Vagina (tissue), 2 donors: Measurements from ENCODE around the gene MRPL27. TPM values are rescaled to one million over a fixed set of nuclear protein-coding genes. Genes with fewer than 3 reads are reported as not detected.
"Not testable (repeated sequence)": the region's sequence is repeated elsewhere in the genome, so short reads cannot be mapped to it uniquely, and the experiment has no call there.

Experiments
- DNase-seq, 2 donors: peaks; one replicate each; pipeline ENCODE4 v3.0.0-alpha.2; 2017; ENCODE audit errors: extremely low spot score in 2 of 2
- H3K27ac ChIP-seq: fragments of 200-600 bp; sonication (generic); one replicate; pipeline ENCODE4 v1.5.1; 2019
- H3K27me3 ChIP-seq: fragments of 200-600 bp; sonication (generic); one replicate; pipeline ENCODE4 v1.5.1; 2019
- H3K36me3 ChIP-seq, 2 donors: fragments of 200-600 bp; sonication (generic); one replicate each; pipeline ENCODE4 v1.5.1; 2017 to 2019
- H3K4me1 ChIP-seq: fragments of 200-600 bp; sonication (generic); one replicate; pipeline ENCODE4 v1.5.1; 2019
- H3K4me3 ChIP-seq, 2 donors: fragments of 200-600 bp; sonication (generic); 1 replicate in 1 of 2; 2 replicates in 1 of 2; pipeline ENCODE4 v1.5.1; 2016 to 2019
- H3K9me3 ChIP-seq: fragments of 200-600 bp; sonication (generic); one replicate; pipeline ENCODE4 v1.5.1; 2019
- CTCF ChIP-seq, 3 experiments: fragments of 450-650 bp in 2 of 3; fragments of 200-600 bp in 1 of 3; sonication (generic) in 1 of 3; IDR thresholded peaks; one replicate each; pipeline ENCODE4 v1.5.1; 2017 to 2019; ENCODE audit warnings: antibody characterized with exemption in 3 of 3, mild to moderate bottlenecking in 2 of 3, moderate library complexity in 2 of 3
- POLR2A ChIP-seq, 2 donors: fragments of 450-650 bp; IDR thresholded peaks; one replicate each; pipeline ENCODE4 v1.6.1; 2017; ENCODE audit warnings: antibody characterized with exemption in 2 of 2, mild to moderate bottlenecking in 2 of 2, moderate library complexity in 2 of 2
- POLR2AphosphoS5 ChIP-seq, 2 donors: sonication (generic); formaldehyde crosslinking; IDR thresholded peaks; one replicate each; pipeline ENCODE4 v1.9.0; 2017; ENCODE audit warnings: antibody characterized with exemption in 2 of 2, mild to moderate bottlenecking in 2 of 2, low read depth in 1 of 2; ENCODE audit not compliant: insufficient read depth in 1 of 2
- intact Hi-C: fragments of 100-400 bp; cut with DNase I; formaldehyde crosslinking; loops from one replicate; pipeline ENCODE4 v1.15.1; 2023
- total RNA-seq: library from RNA; depleted of rRNA; stranded (reverse); fragments of >200 nt; gene quantifications from one replicate; pipeline ENCODE4 v1.2.3, GENCODE V29; 2016

The MRPL27 gene
- total RNA-seq: 41.7 TPM

- peaks cover 0 to 27% of the 10 kb centered on the region in 2 donors for H3K36me3 ChIP-seq
- no peaks in the 10 kb centered on the region for H3K27me3 ChIP-seq
- peaks cover 25% of the 10 kb centered on the region for H3K4me1 ChIP-seq
- H3K9me3 ChIP-seq: no peaks in the 10 kb centered on the region
- no peak for DNase-seq
- intact Hi-C loops: no loop called here
- H3K27ac ChIP-seq: peak within 1 kb of the TSS; percentile 94
- H3K4me3 ChIP-seq: peak within 1 kb of the TSS; percentile 73 to 78
- TF ChIP-seq POLR2AphosphoS5 (IDR thresholded peaks at IDR 0.05; ENCODE audit: insufficient read depth in 1 of 2, low read depth in 1 of 2): peak; percentile 92 to 97
- TF ChIP-seq POLR2A (IDR thresholded peaks at IDR 0.05): no peak
- TF ChIP-seq CTCF (IDR thresholded peaks at IDR 0.05): no peak
These were observed at the start of gene MRPL27, which contains the start of gene EME1 for GRCh38 chr17:50372758-50373556. TSS of gene MRPL27 (minus strand) at chr17:50373184. CDS start at chr17:50373170, 14 bp downstream. TSS of gene EME1 (plus strand) at chr17:50373229. CDS start at chr17:50375209, 1,980 bp downstream.

- no peak overlapping the region for H3K27ac ChIP-seq
- peaks cover 54% of the 10 kb centered on the region for H3K4me1 ChIP-seq
- intact Hi-C loops: no loop called here
- no peaks in the 10 kb centered on the region for H3K9me3 ChIP-seq
- no peak overlapping the region for H3K4me3 ChIP-seq
- DNase-seq: no peak
- H3K27me3 ChIP-seq: no peaks in the 10 kb centered on the region
- no peak for TF ChIP-seq POLR2AphosphoS5 (IDR thresholded peaks at IDR 0.05; ENCODE audit: insufficient read depth in 1 of 2, low read depth in 1 of 2)
- TF ChIP-seq CTCF (IDR thresholded peaks at IDR 0.05): no peak
- no peak for TF ChIP-seq POLR2A (IDR thresholded peaks at IDR 0.05)
- no peaks in the 10 kb centered on the region for H3K36me3 ChIP-seq
These were observed 49.8 kb upstream of the MRPL27 start for GRCh38 chr17:50422738-50423137.

- Histone ChIP-seq H3K4me1 (peaks cover 41% of the 10 kb centered on the region), H3K27ac (peak overlapping the region; percentile 70), H3K4me3 (peak overlapping the region; percentile 23 to 25), H3K9me3 (no peaks in the 10 kb centered on the region), H3K27me3 (no peaks in the 10 kb centered on the region), H3K36me3 (no peaks in the 10 kb centered on the region)
- no peak for DNase-seq
- intact Hi-C loops: no loop called here
- TF ChIP-seq POLR2AphosphoS5 (IDR thresholded peaks at IDR 0.05; ENCODE audit: insufficient read depth in 1 of 2, low read depth in 1 of 2) (peak in 1 of 2 donors; percentile 41), POLR2A (IDR thresholded peaks at IDR 0.05) (no peak), CTCF (IDR thresholded peaks at IDR 0.05) (no peak)
These were observed 48.5 kb upstream of the MRPL27 start for GRCh38 chr17:50421308-50422051.

- TF ChIP-seq CTCF (IDR thresholded peaks at IDR 0.05) (no peak), POLR2AphosphoS5 (IDR thresholded peaks at IDR 0.05; ENCODE audit: insufficient read depth in 1 of 2, low read depth in 1 of 2) (no peak), POLR2A (IDR thresholded peaks at IDR 0.05) (no peak)
- no peak for DNase-seq
- peak overlapping the region; percentile 70 for H3K27ac ChIP-seq
- H3K36me3 ChIP-seq: no peaks in the 10 kb centered on the region
- intact Hi-C loops: no loop called here
- no peak overlapping the region for H3K4me3 ChIP-seq
- H3K9me3 ChIP-seq: no peaks in the 10 kb centered on the region
- no peaks in the 10 kb centered on the region for H3K27me3 ChIP-seq
- H3K4me1 ChIP-seq: peaks cover 36% of the 10 kb centered on the region
These were observed 47.6 kb upstream of the MRPL27 start for GRCh38 chr17:50420419-50421112.

- DNase-seq, H3K27ac ChIP-seq, H3K27me3 ChIP-seq, intact Hi-C loops, H3K4me3 ChIP-seq, H3K9me3 ChIP-seq, H3K36me3 ChIP-seq: not testable (repeated sequence)
- peaks cover 26% of the 10 kb centered on the region for H3K4me1 ChIP-seq
These were observed 46.6 kb upstream of the MRPL27 start for GRCh38 chr17:50419577-50419976.
